AG08396 (cell line): ENCODE data around the gene CNOT10.
"Not testable (repeated sequence)": the region's sequence is repeated elsewhere in the genome, so short reads cannot be mapped to it uniquely, and the experiment has no call there.

Source experiments
- DNase-seq: peaks from one replicate; pipeline ENCODE4 v3.0.0; 2012; ENCODE audit warnings: low spot score, mixed read lengths

CNOT10 gene, protein sequence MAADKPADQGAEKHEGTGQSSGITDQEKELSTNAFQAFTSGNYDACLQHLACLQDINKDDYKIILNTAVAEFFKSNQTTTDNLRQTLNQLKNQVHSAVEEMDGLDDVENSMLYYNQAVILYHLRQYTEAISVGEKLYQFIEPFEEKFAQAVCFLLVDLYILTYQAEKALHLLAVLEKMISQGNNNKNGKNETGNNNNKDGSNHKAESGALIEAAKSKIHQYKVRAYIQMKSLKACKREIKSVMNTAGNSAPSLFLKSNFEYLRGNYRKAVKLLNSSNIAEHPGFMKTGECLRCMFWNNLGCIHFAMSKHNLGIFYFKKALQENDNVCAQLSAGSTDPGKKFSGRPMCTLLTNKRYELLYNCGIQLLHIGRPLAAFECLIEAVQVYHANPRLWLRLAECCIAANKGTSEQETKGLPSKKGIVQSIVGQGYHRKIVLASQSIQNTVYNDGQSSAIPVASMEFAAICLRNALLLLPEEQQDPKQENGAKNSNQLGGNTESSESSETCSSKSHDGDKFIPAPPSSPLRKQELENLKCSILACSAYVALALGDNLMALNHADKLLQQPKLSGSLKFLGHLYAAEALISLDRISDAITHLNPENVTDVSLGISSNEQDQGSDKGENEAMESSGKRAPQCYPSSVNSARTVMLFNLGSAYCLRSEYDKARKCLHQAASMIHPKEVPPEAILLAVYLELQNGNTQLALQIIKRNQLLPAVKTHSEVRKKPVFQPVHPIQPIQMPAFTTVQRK

DNA sequence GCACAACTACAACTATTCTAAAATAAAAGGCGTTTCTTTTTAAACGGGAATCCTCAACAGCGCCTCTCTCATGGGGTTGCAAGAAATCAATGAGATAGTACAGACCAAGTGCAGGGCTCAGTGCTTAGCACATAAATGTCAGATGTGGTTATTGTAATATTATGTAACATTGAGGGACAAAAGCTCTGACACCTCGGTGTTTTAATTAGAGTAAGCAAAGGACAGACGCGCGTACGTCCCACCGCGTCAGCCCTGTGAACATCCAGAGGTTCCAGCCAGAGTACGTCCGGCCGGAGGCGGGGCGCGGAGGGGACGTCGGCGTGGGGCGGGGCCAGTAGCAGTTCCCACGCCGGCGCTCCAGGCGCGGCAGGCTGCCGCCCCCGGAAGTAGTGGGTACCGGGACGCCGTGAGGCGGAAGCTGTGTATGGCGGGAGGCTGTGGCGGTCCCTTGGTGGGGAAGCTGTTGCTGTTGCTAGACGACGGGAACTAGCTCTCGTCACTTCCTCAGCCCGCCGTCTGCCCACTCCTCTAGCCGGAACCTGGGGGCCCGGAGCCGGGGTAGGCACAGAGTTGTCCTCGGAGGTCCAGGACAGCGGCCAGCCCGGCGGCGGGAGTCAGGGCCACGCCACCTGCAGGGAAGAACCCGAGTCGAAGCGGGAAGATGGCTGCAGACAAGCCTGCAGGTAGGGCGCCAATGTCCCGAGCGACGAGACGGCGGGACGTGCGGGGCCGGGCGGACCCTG, at the start of gene CNOT10:
TSS of gene CNOT10 (plus strand) at position 389 of the 743 bp plus-strand sequence. CDS start at position 662, 273 bp downstream.
- peak; percentile 96 for DNase-seq

DNA sequence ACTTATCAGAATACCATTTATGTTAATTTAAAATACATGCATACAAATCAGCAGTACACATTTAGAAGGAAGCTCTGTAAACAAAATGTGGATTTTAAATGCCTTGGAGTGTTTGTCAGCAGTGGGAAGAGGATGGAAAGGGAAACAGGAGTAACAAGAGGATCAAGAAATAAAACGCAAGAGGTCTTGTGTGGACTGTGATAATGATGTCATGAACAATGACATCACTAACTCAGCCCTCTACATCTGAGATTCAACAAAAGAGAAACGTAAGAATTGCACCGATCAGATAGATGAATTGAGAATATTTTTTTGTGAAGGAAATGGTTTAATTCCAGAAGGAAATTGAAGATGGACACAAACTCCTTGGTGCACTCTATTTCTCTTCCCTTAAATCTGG, 44.0 kb upstream of the CNOT10 start:
- DNase-seq: no peak

DNA sequence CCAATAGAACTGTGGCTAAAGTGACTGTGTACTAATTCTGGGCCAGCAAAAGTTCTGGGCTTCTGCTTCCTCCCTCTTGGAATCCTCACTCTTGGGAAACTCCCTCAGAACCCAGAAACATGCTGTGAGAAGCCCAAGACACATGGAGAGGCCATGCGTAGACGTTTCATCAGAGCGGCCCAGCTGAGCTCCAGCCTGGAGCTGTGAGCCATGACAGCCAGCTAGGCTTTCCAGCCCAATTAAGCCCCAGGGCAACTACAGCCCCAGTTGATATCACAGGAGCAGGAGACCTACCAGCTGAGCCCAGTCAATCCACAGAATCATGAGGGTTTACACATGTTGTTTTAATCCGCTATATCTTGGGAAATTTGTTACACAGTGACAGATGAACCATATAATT, 43.6 kb upstream of the CNOT10 start:
- DNase-seq: peak; percentile 18

DNA sequence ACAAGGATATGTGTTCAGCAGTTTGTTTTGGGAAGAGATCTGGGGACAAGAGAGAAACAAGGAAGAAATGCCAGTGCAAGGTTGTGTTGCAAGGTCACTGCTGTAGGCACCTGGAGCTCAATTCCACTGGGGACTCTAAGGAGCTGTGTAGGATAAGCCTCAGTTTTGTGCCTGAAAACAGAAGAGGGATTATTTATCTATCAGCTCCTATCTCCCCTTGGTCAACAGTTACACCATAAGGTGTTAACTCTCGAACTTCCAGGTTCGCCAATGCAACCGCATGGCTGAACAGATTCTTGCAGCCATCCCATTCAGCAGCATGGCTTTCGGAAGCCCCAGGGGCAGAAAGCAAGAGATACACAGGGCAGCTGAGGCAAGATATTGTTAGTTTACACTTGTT, 41.6 kb upstream of the CNOT10 start:
- DNase-seq: no peak

DNA sequence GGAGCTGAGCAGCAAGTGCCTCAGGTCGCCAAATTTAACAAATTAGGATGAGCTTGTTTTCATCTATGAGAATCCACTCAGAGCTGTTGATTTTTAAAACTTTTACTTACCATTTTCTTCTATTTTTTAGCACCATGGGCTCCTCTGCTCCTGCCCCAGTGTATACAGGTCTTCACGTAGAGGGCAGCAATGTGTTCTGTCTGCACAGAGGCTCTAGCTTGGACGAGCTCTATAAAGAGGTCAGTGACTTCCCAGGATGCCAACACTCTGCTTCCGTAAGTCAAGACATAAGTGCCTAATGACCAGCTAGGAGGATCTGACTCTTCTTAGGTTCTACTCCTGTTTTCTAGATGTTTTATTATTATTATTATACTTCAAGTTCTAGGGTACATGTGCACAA, 41.2 kb upstream of the CNOT10 start:
- DNase-seq: no peak

DNA sequence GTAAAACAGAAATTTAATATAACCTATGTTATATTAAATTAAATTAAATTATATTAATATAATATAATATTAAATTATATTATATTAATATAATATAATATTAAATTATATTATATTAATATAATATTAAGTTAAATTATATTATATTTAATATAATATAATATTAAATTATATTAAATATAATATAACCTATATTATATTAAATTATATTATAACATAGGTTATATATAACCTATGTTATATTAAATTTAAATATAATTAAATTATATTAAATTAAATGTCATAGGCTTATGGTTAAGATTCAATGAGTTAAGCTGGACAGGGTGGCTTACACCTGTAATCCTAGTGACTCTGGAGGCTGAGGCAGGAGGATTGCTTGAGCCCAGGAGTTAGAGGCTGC, 40.6 kb upstream of the CNOT10 start:
- DNase-seq: no peak

DNA sequence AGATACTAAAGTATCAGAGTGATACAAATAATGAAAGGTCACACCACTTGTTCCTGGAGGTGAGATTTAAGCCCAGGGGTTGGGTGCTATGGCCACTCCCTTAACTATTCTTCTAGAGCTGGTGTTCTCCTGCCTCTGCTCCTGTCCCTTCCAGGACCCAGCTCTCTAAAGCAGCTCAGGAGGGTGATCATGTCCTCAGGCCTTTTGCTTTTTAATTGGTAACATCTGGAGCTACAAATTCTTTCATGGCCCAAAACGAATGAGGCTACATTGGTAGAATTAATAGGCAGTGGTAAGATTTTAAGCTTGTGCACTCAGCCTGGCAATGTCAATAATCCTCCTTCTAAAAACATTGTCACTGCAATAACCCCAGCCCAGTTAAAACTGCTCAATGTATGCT, 38.2 kb upstream of the CNOT10 start:
- DNase-seq: peak; percentile 10

DNA sequence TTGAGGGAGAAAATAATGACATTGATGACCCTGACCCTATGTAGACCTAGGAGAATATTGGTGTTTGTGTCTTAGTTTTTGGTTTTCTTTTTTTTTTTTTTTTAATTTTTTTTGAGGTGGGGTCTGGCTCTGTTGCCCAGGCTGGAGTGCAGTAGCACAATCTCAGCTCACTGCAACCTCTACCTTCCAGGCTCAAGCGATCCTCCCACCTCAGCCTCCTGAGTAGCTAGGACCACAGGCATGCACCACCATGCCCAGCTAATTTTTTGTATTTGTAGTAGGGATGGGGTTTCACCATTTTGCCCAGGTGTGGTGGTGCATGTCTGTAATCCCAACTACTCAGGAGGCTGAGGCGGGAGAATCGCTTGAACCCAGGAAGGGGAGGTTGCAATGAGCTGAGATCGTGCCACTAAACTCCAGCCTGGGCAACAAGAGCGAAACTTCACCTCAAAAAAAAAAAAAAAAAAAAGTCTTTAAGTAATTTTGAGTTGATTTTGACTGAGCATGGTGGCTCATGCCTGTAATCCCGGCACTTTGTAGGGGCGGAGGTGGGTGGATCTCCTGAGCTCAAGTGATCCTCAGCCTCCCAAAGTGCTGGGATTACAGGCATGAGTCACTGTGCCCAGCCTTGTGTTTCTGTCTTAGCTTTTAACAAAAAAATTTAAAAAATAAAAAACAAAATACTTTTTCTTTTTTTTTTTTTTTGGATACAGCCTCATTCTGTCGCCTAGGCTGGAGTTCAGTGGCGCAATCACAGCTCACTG, 32.5 kb upstream of the CNOT10 start:
- not testable (repeated sequence) for DNase-seq

DNA sequence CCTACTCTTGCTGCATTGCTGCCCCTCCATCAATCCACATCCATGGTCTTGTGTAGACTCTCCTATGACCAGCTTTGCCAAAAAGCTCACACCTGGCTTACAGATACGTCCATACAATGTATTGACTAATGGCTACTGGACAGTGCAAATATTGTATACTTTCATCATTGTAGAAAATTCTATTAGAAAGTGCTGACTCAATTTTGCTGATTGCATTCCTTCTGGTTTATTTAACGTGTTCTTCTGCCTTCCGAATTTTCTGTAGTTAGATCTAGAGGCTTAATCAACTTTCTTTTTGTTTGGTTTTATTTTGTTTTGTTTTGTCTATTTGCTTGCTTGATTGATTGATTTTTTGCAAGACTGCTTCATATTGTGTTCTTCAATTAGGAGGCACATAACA, 29.8 kb upstream of the CNOT10 start:
- no peak for DNase-seq

DNA sequence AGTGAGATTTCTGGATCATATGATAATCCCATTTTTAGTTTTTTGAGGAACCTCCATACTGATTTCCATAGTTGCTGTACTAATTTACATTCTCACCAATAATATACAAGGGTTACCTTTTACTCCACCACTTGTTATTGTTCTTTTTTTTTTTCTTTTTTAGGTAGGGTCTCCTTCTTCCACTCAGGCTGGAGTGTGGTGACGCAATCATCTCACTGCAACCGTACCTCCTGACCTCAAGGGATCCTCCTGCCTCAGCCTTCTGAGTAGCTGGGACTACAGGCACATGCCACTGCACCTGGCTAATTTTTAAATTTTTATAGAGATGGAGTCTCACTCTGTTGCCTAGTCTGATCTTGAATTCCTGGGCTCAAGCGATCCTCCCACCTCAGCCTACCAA, 24.4 kb upstream of the CNOT10 start:
- DNase-seq: no peak

DNA sequence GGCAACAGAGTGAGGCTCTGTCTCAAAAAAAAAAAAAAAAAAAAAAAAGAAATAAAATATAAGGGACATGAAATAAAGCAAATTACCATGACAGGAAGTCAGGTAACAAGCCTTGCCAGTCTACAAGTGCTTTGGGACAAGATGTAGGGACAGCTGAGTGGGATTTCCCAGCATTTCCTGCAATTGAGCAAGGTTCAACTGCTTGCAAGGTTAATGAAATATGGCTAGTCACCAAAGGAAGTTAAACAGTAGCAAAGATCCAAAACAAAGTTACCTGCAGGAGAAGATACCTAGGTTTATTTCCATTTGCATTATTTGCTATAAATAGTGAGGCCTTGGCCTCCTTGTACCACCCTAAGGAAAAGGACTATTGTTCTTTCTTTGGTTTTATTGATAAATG, 22.3 kb upstream of the CNOT10 start:
- DNase-seq: no peak

DNA sequence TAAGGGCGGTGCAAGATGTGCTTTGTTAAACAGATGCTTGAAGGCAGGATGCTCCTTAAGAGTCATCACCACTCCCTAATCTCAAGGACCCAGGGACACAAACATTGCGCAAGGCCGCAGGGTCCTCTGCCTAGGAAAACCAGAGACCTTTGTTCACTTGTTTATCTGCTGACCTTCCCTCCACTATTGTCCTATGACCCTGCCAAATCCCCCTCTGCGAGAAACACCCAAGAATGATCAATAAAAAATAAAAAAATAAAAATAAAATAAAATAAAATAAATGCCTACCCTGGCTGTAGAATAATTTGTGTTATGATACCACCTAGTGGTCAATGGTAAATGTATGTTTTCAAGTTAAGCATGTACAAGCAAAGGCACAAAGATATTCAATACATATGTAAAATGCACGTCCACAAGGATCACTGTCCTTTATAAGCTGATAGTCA, 20.3 kb upstream of the CNOT10 start:
- DNase-seq: peak; percentile 72

DNA sequence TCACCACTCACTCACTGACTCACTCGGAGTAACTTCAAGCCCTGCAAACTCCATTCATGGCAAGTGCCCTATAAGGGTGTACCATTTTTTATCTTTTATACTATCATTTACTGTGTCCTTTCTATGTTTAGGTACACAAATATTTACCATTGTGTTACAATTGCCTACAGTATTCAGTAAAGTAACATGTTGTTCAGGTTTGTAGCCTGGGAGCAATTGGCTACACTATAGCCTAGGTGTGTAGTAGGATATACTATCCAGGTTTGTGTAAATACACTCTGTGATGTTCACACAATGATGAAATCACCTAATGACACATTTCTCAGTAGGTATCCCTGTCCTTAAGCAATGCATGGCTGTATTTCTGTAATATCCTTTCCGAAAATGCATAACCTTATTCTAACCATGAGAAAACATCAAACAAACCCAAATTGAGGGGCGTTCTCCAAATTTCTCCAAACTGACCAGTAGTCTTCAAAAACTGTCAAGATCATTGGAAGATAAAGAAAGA, 17.9 kb upstream of the CNOT10 start:
- no peak for DNase-seq

DNA sequence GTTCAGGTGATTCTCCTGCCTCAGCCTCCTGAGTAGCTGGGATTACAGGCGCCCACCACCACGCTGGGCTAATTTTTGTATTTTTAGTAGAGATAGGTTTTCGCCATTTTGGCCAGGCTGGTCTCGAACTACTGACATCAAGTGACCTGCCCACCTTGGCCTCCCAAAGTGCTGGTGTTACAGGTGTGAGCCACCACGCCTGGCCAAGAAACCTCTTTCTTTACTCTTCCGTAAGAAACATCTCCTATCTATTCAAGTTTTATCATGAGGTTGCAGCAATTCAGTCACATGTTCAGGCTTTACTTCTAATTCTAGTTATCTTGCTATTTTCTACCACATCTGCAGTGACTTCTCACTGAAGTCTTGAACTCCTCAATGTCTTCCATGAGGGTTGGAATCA, 15.8 kb upstream of the CNOT10 start:
- not testable (repeated sequence) for DNase-seq

DNA sequence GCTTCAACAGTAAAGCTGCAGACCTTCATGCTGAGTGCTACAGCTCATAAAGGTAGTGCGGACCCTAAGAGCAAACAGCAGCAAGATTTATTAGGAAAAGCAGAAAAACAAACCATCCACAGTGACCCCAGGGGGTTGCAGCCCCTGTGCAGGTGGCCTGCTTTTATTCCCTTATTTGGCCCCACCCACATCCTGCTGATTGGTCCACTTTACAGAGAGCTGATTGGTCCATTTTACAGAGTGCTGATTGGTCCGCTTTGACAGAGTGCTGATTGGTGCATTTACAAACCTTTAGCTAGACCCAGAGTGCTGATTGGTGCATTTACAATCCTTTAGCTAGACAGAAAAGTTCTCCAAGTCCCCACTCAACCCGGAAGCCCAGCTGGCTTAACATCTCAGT, 11.3 kb upstream of the CNOT10 start:
- not testable (repeated sequence) for DNase-seq

DNA sequence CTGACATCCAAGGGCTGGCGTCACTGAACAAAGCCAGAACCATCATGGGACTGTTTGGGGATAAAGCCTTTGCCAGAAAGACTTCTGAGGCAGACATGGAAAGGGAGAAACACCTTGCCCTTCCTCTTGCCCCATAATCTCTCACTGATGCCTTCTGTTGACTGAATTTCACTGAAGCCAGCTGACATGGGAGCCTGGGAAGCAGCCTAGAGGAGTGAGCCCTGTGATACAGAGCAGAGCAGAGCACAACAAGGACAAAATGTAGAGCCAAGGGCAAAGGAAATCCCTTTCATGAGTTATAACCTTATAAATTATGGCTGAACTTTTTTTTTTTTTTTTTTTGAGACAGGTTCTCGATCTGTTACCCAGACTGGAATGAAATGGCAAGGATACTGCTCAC, 9.8 kb upstream of the CNOT10 start:
- no peak for DNase-seq

DNA sequence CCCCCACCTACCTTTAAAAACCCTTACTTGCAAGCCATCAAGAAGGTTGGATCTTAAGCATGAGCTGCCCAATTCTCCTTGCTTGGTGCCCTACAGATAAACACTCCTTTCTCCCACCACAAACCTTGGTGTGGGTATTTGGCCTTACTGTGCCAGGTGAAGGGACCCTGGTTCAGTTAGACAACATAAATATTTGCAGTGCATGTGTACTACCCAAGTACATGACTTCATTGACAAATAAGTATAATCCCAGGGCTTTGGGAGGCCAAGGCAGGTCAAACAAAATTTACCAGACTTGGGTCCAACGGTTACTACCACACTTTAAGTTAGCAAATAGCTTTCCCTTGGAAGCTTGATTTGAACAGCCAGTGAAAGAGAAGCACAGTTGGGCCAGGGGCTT, 9.3 kb upstream of the CNOT10 start:
- DNase-seq: no peak

DNA sequence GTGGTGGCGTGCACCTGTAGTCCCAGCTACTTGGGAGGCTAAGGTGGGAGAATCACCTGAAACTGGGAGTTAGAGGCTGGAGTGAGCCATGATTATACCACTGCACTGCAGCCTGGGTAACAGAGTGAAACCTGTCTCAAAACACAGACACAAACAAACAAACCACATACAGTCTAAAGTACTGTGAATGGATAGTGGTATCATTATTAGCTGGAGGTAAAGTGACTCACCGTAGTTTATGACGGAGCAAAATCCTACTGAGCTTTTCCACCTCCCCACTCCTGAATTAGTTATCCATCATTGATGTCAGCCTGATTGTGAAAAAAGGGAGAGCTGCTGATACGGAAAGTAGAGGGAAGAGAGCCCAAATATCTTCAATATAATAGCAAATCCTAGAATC, 3.2 kb upstream of the CNOT10 start:
- DNase-seq: no peak

DNA sequence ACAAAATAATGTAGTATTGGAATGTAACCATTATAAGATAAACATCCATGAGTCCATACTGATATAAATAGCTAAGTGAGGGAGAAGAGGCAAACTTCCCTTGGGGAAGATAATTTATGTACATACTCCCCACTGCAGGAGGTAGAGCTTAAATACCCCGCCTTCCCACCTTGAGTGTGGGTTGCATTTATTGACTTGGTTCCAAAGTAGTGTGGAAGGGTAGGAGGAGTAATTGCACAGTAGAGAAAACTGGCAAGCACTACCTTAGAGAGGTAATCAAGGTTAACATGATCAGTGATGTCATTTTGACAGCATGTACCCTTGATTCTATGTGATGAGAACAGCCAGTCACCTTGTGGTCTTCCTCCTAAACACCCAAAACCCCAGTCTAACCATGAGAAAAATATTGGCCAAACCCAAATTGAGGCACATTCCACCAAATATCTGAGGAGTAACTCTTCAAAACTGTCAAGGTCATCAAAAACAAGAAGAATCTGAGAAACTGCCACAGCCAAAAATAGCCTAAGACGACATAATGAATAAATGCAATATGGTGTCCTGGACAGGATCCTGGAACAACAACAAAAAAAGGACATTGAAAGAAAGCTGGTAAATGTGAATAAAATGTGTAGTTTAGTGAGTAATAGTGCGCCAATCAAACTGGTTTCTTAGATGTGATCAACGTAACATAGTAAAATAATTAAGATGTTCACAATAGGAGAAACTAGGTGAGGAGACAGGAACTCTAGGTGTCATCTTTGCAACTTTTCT, 774 bp upstream of the CNOT10 start:
- DNase-seq: no peak

DNA sequence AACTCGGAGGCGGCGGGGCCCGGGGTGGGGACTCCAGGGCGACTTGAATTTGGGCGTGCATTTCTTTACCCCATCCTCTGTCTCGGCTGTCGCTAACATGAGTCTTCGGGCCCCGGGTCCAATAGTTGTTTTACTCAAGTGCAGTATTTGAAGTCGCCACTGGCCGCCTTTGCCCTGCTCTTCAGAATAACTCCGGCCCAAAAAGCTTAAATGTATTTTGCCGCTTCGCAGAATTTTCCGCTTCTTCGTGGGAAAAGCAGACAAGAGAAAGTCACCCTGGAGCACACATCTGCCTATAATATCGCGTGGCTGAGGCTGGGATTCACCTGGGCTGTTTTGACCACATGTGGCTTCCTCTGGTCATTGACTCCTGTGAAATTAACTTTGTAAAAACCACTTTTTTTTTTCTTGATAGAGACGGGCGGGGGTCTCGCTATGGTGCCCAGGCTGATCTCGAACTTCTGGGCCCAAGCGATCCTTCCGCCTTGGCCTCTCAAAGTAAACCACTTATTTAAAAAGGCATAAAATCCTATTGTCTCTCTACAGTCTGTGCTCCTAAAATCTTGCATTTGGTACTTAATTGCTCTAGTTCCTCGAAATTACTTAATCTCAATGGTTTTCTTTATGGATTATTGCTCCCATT, 676 bp downstream of the CNOT10 start:
- peak; percentile 29 for DNase-seq
